Ovary (tissue), 9 donors: ENCODE results near the gene GTPBP3. TPM values are rescaled to one million over a fixed set of nuclear protein-coding genes. Genes with fewer than 3 reads are reported as not detected.

Experiments used
- DNase-seq, 5 donors: peaks; one replicate each; pipeline ENCODE4 v3.0.0-alpha.2; 2019 to 2020
- H3K27ac ChIP-seq, 2 donors: fragments of 200-600 bp; one replicate each; pipeline versions ENCODE4 v1.5.1 to v1.8.0; 2019 to 2022
- H3K27me3 ChIP-seq: fragments of 200-600 bp; one replicate; pipeline ENCODE4 v1.8.0; 2022
- H3K36me3 ChIP-seq: fragments of 200-600 bp; sonication (generic); one replicate; pipeline ENCODE4 v1.5.1; 2019
- H3K4me1 ChIP-seq: one replicate; pipeline ENCODE4 v1.8.1; 2013; ENCODE audit warnings: mild to moderate bottlenecking, moderate library complexity; ENCODE audit not compliant: insufficient read depth
- H3K4me3 ChIP-seq: fragments of 200-600 bp; sonication (generic); one replicate; pipeline ENCODE4 v1.5.1; 2017
- H3K9me3 ChIP-seq, 2 donors: fragments of 200-600 bp in 1 of 2; sonication (generic) in 1 of 2; one replicate each; pipeline versions ENCODE4 v1.5.1 to v1.8.1; 2013 to 2019; ENCODE audit warnings: mild to moderate bottlenecking in 1 of 2, moderate library complexity in 1 of 2
- EP300 ChIP-seq: sonication (generic); formaldehyde crosslinking; IDR thresholded peaks from one replicate; pipeline ENCODE4 v1.6.1; 2017; ENCODE audit warnings: antibody characterized with exemption
- POLR2A ChIP-seq: fragments of 450-650 bp; IDR thresholded peaks from one replicate; pipeline ENCODE4 v1.6.1; 2017; ENCODE audit warnings: antibody characterized with exemption, mild to moderate bottlenecking, moderate library complexity
- whole genome bisulfite sequencing, 3 donors: extraction: QIAGEN DNeasy Blood & Tissue Kit in 1 of 3; methylation state at CpG; one replicate each; pipeline versions ENCODE4 v1.1.5 to v1.1.7; 2013 to 2017; 5-methylcytosine and 5-hydroxymethylcytosine counted together
- intact Hi-C, 4 donors: fragments of 100-400 bp; cut with DNase I; formaldehyde crosslinking; loops; one replicate each; pipeline versions ENCODE4 v1.11.0 to v1.15.1; 2022 to 2023
- polyA plus RNA-seq, 2 donors: library from polyadenylated mRNA; stranded (reverse); fragments of 200-250 nt in 1 of 2; fragments of 350-450 nt in 1 of 2; fragmentation: Illumina TruSeq in 1 of 2; extraction: RNeasy Lipid Tissue Mini Kit (QIAGEN cat#74804) in 1 of 2; gene quantifications; one replicate each; pipeline ENCODE4 v1.2.3, GENCODE V29; 2013 to 2014
- total RNA-seq, 7 donors: library from RNA; depleted of rRNA in 2 of 7; stranded (reverse); fragments of >200 nt in 2 of 7; fragmentation: NEBNext Ultra II Directional in 3 of 7; extraction: Animal tissue kit (Norgen Biotek cat#: 25700) in 3 of 7; gene quantifications; one replicate each; pipeline versions ENCODE4 v1.1.0 to v1.2.4, GENCODE V29; 2016 to 2023
- TF ChIP-seq, protein P1 (sequence below), 3 donors: fragments of 450-650 bp in 2 of 3; fragments of 200-600 bp in 1 of 3; IDR thresholded peaks; one replicate each; pipeline versions ENCODE4 v1.5.1 to v1.8.0; 2016 to 2022; ENCODE audit warnings: antibody characterized with exemption in 3 of 3, mild to moderate bottlenecking in 1 of 3
- donor health status: DM: no; HTN: no; CAD: no; lungs with moderate emphysema.
- donor health status: DM: no; HTN: no; CAD: no.
- donor health status: Bipolar disorder and iron deficiency.
- donor health status: DM: yes; HTN: yes; CAD: no.
- donor health status: DM: no; HTN: no; CAD: no.
- donor health status: DM: yes; HTN: yes; CAD: no.

GTPBP3 gene
- total and polyA plus RNA-seq, 9 donors, result 4.5 to 22.9 (median 16.9) TPM

DNA sequence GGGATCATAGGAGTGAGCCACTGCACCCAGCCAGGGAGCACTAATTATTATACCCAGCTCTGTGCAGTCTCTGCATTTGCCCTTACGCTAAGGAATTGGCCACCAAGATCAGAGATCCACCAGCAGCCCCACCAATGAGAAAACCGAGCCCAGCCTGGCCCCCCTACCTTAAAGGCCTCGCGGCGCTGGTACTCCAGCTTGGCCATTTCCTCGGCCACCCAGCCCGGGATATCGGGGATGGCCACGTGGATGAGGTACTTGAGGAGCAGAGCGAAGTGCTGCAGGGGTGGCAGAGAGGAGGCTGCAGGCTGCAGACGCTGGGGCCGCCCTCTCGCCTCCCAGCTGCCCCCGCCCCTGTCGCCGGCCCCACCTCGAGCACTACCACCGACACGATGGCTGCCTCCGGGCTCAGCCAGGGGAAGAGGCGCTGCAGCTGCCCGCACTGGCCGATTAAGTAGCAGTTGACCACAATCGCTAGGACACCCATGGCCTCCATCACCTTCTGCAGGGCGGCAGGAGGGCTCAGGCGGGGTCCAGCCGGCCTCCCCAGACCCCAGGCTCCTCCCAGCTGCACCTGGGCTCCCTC lies 10.2 kb upstream of the GTPBP3 start:
- DNase-seq, result no peak
- Histone ChIP-seq H3K9me3 (no peaks in the 10 kb centered on the region), H3K36me3 (no peaks in the 10 kb centered on the region), H3K4me3 (no peak overlapping the region), H3K27ac (no peak overlapping the region), H3K27me3 (no peaks in the 10 kb centered on the region), H3K4me1 (peaks cover 4% of the 10 kb centered on the region)
- WGBS, 3 donors, result 63 to 78% (median 66%) methylated on average over 14 to 27 of the region's 27 CpGs
- TF ChIP-seq POLR2A (no peak), EP300 (no peak)
- TF ChIP-seq, protein P1, sequence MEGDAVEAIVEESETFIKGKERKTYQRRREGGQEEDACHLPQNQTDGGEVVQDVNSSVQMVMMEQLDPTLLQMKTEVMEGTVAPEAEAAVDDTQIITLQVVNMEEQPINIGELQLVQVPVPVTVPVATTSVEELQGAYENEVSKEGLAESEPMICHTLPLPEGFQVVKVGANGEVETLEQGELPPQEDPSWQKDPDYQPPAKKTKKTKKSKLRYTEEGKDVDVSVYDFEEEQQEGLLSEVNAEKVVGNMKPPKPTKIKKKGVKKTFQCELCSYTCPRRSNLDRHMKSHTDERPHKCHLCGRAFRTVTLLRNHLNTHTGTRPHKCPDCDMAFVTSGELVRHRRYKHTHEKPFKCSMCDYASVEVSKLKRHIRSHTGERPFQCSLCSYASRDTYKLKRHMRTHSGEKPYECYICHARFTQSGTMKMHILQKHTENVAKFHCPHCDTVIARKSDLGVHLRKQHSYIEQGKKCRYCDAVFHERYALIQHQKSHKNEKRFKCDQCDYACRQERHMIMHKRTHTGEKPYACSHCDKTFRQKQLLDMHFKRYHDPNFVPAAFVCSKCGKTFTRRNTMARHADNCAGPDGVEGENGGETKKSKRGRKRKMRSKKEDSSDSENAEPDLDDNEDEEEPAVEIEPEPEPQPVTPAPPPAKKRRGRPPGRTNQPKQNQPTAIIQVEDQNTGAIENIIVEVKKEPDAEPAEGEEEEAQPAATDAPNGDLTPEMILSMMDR (IDR thresholded peaks at IDR 0.05), result no peak
- intact Hi-C loops, result no loop called here

DNA sequence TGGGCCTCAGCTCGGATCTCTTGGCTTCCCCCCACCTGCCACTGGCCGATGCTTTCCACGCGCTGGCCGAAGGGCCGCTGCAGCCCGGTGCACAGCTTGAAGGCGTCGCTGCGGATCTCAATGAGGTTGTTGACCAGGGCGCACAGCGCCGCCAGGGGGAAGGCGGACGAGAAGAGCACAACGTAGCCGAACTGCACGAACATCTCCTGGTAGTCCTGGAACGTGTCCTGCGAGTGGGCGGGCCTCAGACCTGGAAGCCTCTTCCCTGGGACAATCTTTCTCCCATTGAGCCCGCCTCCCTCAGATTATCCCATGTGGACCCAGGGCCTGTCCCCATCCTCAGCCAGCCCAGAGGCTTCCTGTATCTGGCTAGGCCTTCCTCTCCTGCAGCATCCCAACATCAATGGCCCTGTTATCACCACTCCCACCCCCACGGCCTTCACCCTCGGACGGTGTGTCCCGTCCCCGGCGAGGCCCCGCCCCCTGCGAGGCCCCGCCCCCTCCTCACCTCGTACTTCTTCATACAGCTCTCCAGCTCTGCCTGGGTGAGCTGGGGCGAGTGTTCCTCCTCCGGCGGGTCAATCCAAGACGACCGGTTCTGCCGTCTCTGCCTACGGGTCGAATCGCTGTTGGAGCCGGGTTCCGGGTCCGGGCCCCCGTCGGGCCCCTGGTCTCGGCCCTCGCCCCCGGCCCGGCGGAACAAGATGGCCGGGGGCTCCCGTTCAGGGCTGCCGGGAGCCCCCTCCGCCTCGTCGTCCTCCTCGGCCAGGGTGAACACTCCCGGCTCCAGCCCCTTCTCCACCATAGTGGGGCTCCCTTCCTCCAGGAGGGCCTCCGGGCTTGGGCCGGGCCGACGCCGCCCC lies 9.5 kb upstream of the GTPBP3 start:
- peaks cover 4% of the 10 kb centered on the region for H3K4me1 ChIP-seq
- intact Hi-C loops, result no loop called here
- H3K9me3 ChIP-seq, result no peaks in the 10 kb centered on the region
- H3K27me3 ChIP-seq, result no peaks in the 10 kb centered on the region
- TF ChIP-seq EP300 (no peak), POLR2A (no peak)
- TF ChIP-seq, protein P1 (IDR thresholded peaks at IDR 0.05), result peak in 2 of 3 donors; percentile 59 to 67
- H3K27ac ChIP-seq, result no peak overlapping the region
- peak overlapping the region; percentile 40 for H3K4me3 ChIP-seq
- WGBS, 3 donors, result 5 to 21% (median 15%) methylated on average over 51 to 64 of the region's 64 CpGs
- DNase-seq, result peak; percentile 83 to 90 (median 85)
- no peaks in the 10 kb centered on the region for H3K36me3 ChIP-seq

DNA sequence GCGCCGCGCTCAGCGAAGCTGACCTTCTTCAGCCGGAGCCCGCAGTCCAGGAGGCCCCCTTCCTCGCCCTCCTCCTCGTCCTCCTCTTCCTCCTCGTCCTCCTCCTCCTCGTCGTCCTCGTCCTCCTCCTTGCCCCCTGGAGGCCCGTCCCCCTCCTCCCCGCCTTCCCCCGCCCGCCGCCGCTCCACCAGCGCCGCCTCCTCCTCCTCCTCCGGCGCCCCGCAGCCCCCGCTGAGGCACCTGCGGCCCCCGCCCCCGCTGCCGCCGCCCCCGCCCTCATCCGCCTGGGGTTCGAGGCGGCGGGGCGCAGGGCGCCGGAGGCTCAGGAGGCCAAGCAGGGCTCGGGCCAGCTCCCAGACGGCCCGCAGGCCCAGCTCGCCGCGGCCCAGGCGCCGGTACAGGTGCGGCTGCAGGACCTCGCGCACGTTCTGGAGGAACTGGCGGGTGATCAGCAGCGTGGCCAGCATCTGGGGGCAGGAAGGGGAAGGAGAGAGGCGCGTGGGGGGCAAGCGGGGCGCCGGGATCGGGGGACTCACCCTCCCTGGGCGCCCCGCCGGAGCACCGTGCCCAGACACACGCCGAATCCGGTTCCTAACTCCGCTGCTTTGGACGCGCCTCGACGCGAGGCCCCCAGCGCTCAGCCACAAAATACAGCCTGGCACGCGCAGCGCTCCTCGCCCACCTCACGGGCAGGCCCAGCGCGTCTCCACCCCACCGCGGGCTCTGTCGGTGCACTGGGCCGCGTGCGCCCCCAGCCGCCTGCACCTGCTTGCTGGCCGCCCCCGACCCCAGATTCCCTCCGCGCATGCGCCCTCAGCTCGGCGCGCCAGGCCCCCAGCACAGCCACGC lies 8.6 kb upstream of the GTPBP3 start:
- intact Hi-C loops, result no loop called here
- Histone ChIP-seq H3K9me3 (no peaks in the 10 kb centered on the region), H3K27me3 (no peaks in the 10 kb centered on the region), H3K4me3 (peak overlapping the region; percentile 40), H3K4me1 (peaks cover 4% of the 10 kb centered on the region), H3K27ac (no peak overlapping the region), H3K36me3 (no peaks in the 10 kb centered on the region)
- DNase-seq, result no peak
- TF ChIP-seq, protein P1 (IDR thresholded peaks at IDR 0.05), result no peak
- TF ChIP-seq POLR2A (no peak), EP300 (no peak)
- WGBS, 3 donors, result 9 to 19% (median 17%) methylated on average over 34 to 94 of the region's 94 CpGs
